A549 (cell line): ENCODE results near the gene TMEM223. TPM values are rescaled to one million over a fixed set of nuclear protein-coding genes. Genes with fewer than 3 reads are reported as not detected.

Source experiments
- ATAC-seq, 2 experiments: fragments of 200-7000 bp in 1 of 2; fragments of >200 bp in 1 of 2; cut with Nextera tagmentation in 1 of 2; cut with Tn5 transposase in 1 of 2; 3 replicates each; pipeline versions ENCODE4 v1.8.0 to v1.9.1; 2018 to 2020; ENCODE audit warnings: mild to moderate bottlenecking in 1 of 2, moderate library complexity in 1 of 2
- CTCF ChIA-PET: fragments of 300-600 bp; sonication (Branson Sonifier 250); formaldehyde crosslinking; extraction: SDS; loops from one replicate; lab custom pipeline; 2021; ENCODE audit warnings: antibody characterized with exemption, inconsistent platforms; lab: Yijun Ruan, JAX
- POLR2A ChIA-PET: fragments of 350-600 bp; formaldehyde crosslinking; extraction: SDS; loops from one replicate; lab custom pipeline; 2021; ENCODE audit warnings: antibody characterized with exemption, inconsistent platforms; lab: Yijun Ruan, JAX
- DNase-seq, 2 experiments: peaks; one replicate each; pipeline versions ENCODE4 v3.0.0 to v3.0.0-alpha.2; 2011 to 2016; ENCODE audit warnings: low read depth in 1 of 2, low spot score in 1 of 2
- FAIRE-seq: peaks from 2 replicates; lab custom pipeline; 2011; peaks lifted over from hg19 to GRCh38; lab: Jason Lieb, UNC
- H3K27ac ChIP-seq, 2 experiments: fragments of >200 bp; sonication (Bioruptor Twin); formaldehyde crosslinking; 3 replicates each; pipeline ENCODE4 v1.5.1; 2016 to 2017
- H3K4me1 ChIP-seq: fragments of >200 bp; sonication (Bioruptor Twin); formaldehyde crosslinking; 3 replicates; pipeline ENCODE4 v1.6.1; 2016
- H3K4me2 ChIP-seq: fragments of >200 bp; sonication (Bioruptor Twin); formaldehyde crosslinking; 3 replicates; pipeline ENCODE4 v1.6.1; 2016
- H3K4me3 ChIP-seq: fragments of >200 bp; sonication (Bioruptor Twin); formaldehyde crosslinking; 3 replicates; pipeline ENCODE4 v1.5.1; 2016
- H3K9me3 ChIP-seq: fragments of >200 bp; sonication (Bioruptor Twin); formaldehyde crosslinking; 3 replicates; pipeline ENCODE4 v1.6.1; 2016
- BHLHE40 ChIP-seq: IDR thresholded peaks from 2 replicates; pipeline ENCODE4 v1.6.1; 2012; ENCODE audit warnings: low read depth, low read length, inconsistent platforms
- CBX2 ChIP-seq: fragments of 200-600 bp; sonication (generic); IDR thresholded peaks from 2 replicates; pipeline ENCODE4 v1.6.1; 2016; ENCODE audit warnings: low read depth, mild to moderate bottlenecking, borderline replicate concordance
- EHMT2 ChIP-seq: fragments of 200-600 bp; sonication (generic); IDR thresholded peaks from 2 replicates; pipeline ENCODE4 v1.6.1; 2016; ENCODE audit warnings: antibody characterized with exemption, low read depth, mild to moderate bottlenecking, moderate library complexity
- EP300 ChIP-seq, 2 experiments: fragments of >200 bp; sonication (Bioruptor Twin); formaldehyde crosslinking; IDR thresholded peaks; 2 replicates in 1 of 2; 3 replicates in 1 of 2; pipeline ENCODE4 v1.6.1; 2016 to 2017
- FOSB ChIP-seq: fragments of 250-450 bp; sonication (Bioruptor Pico); IDR thresholded peaks from 2 replicates; pipeline ENCODE4 v1.5.0; 2020; ENCODE audit warnings: mild to moderate bottlenecking, moderate library complexity
- FOSL2 ChIP-seq, 2 experiments: fragments of 450-650 bp in 1 of 2; fragments of >200 bp in 1 of 2; sonication (Bioruptor Twin) in 1 of 2; formaldehyde crosslinking; IDR thresholded peaks; 2 replicates each; pipeline versions ENCODE4 v1.5.0 to v1.6.1; 2016 to 2020; ENCODE audit warnings: mild to moderate bottlenecking in 1 of 2, moderate library complexity in 1 of 2
- GATA3 ChIP-seq: IDR thresholded peaks from 2 replicates; pipeline ENCODE4 v1.6.1; 2012; ENCODE audit warnings: borderline replicate concordance
- JUN ChIP-seq, 2 experiments: fragments of >200 bp; sonication (Bioruptor Twin); formaldehyde crosslinking; IDR thresholded peaks; 2 replicates in 1 of 2; 3 replicates in 1 of 2; pipeline ENCODE4 v1.6.1; 2016 to 2017
- MAFK ChIP-seq: fragments of 450-650 bp; IDR thresholded peaks from 2 replicates; pipeline ENCODE4 v1.6.1; 2014; ENCODE audit not compliant: partially characterized antibody
- MAX ChIP-seq: IDR thresholded peaks from 2 replicates; pipeline ENCODE4 v1.6.1; 2012
- MAZ ChIP-seq: fragments of 150-350 bp; IDR thresholded peaks from 2 replicates; pipeline ENCODE4 v1.6.1; 2014; ENCODE audit warnings: antibody characterized with exemption, low read depth, low read length, borderline replicate concordance
- MYC ChIP-seq: IDR thresholded peaks from 2 replicates; pipeline ENCODE4 v1.6.1; 2012; ENCODE audit warnings: mild to moderate bottlenecking, inconsistent platforms, low read length, improper control_type of control experiment, borderline replicate concordance
- PBX3 ChIP-seq: IDR thresholded peaks from 2 replicates; pipeline ENCODE4 v1.6.1; 2012
- PHF8 ChIP-seq: fragments of 200-600 bp; sonication (generic); IDR thresholded peaks from 2 replicates; pipeline ENCODE4 v1.6.1; 2016; ENCODE audit warnings: low read depth, mild to moderate bottlenecking, antibody characterized with exemption, moderate library complexity, borderline replicate concordance
- POLR2A ChIP-seq: IDR thresholded peaks from 2 replicates; pipeline ENCODE4 v1.6.1; 2012; ENCODE audit warnings: mild to moderate bottlenecking, low read length
- REST ChIP-seq: fragments of 200-600 bp; sonication (generic); IDR thresholded peaks from 2 replicates; pipeline ENCODE4 v1.6.1; 2016; ENCODE audit warnings: antibody characterized with exemption, mild to moderate bottlenecking, moderate library complexity
- TFCP2L1 ChIP-seq: fragments of 250-450 bp; sonication (Bioruptor Pico); IDR thresholded peaks from 2 replicates; pipeline ENCODE4 v1.5.0; 2021; ENCODE audit warnings: mild to moderate bottlenecking
- TP53 ChIP-seq: fragments of 250-450 bp; sonication (Bioruptor Pico); IDR thresholded peaks from 2 replicates; pipeline ENCODE4 v1.5.0; 2021; ENCODE audit warnings: mild to moderate bottlenecking, moderate library complexity
- WGBS: methylation state at CpG from one replicate; pipeline ENCODE4 v1.1.6; 2017; ENCODE audit errors: missing lambda C conversion rate; 5-methylcytosine and 5-hydroxymethylcytosine counted together
- polyA plus RNA-seq, 4 experiments: library from polyadenylated mRNA; depleted of rRNA in 3 of 4; stranded (reverse); fragments of >200 nt; fragmentation: RNase III in 1 of 4; extraction: RNeasy Plus Mini Kit Qiagen cat#74134 plus additional on column Dnase treatment in 1 of 4; gene quantifications; 2 replicates in 3 of 4; 3 replicates in 1 of 4; pipeline ENCODE4 v1.2.3, GENCODE V29; 2011 to 2017
- TF ChIP-seq, protein P1 (sequence below): IDR thresholded peaks from 2 replicates; pipeline ENCODE4 v1.6.1; 2012; ENCODE audit warnings: low read depth, borderline replicate concordance
- TF ChIP-seq, protein P2 (sequence below): fragments of >200 bp; sonication (Bioruptor Twin); formaldehyde crosslinking; IDR thresholded peaks from 3 replicates; pipeline ENCODE4 v1.6.1; 2016

TMEM223 gene
- polyA plus RNA-seq, 2 of the 4 experiments (the other 2 are of a cell fraction) = 23.5 to 26.5 TPM

GRCh38 chr11:62805076-62805892, 13.5 kb upstream of the TMEM223 start, which contains the start of gene NXF1:
TSS of gene NXF1 (minus strand) at chr11:62805440. CDS start at chr11:62805356, 84 bp downstream.
- Histone ChIP-seq H3K4me3 (peak within 1 kb of the TSS; percentile 90), H3K4me1 (peaks cover 16% of the 10 kb centered on the region; the same call in 2 of the 3 replicates), H3K4me2 (peak within 1 kb of the TSS; percentile 95), H3K9me3 (no peaks in the 10 kb centered on the region), H3K27ac (peak within 1 kb of the TSS; percentile 87 to 92)
- ChIA-PET CTCF (interaction anchor here (1.1 to 4.3 kb wide), 7 partner anchors 9 to 32 kb away, joined by 3 to 18 read pairs (median 5); partner anchors contain the start of gene TMEM179B), POLR2A (interaction anchor here (0.5 to 2.7 kb wide), 11 partner anchors 8 to 1497 kb away, joined by 3 to 11 read pairs (median 4); partner anchors contain the start of genes STX5, TMEM179B and TMEM223)
- WGBS = 0% methylated on average over 14 of the region's 77 CpGs
- TF ChIP-seq BHLHE40 (0 out of 2 replicates have a peak, but pooled peaks have one; percentile 6), PHF8 (peak; percentile 99), MAZ (peak; percentile 30; the same call in 1 of the 2 replicates), TFCP2L1 (CRISPR knock-in tag) (peak; percentile 79; the same call in 1 of the 2 replicates), POLR2A (peak; percentile 100), MAFK (no peak), EHMT2 (no peak), EP300 (IDR thresholded peaks at IDR 0.05) (no peak), GATA3 (peak; percentile 46; the same call in 1 of the 2 replicates), FOSB (0 out of 2 replicates have a peak, but pooled peaks have one; percentile 31), MYC (peak; percentile 70; the same call in 1 of the 2 replicates), MAX (peak; percentile 64), FOSL2 (IDR thresholded peaks at IDR 0.05) (no peak), FOSL2 (CRISPR knock-in tag; IDR thresholded peaks at IDR 0.05) (0 out of 2 replicates have a peak, but pooled peaks have one; percentile 7), JUN (IDR thresholded peaks at IDR 0.05) (peak; percentile 94 to 99), REST (peak; percentile 49; the same call in 1 of the 2 replicates), TP53 (CRISPR knock-in tag) (peak; percentile 87; the same call in 1 of the 2 replicates), PBX3 (peak; percentile 74), CBX2 (no peak)
- TF ChIP-seq, protein P1, sequence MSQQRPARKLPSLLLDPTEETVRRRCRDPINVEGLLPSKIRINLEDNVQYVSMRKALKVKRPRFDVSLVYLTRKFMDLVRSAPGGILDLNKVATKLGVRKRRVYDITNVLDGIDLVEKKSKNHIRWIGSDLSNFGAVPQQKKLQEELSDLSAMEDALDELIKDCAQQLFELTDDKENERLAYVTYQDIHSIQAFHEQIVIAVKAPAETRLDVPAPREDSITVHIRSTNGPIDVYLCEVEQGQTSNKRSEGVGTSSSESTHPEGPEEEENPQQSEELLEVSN = no peak
- TF ChIP-seq, protein P2, sequence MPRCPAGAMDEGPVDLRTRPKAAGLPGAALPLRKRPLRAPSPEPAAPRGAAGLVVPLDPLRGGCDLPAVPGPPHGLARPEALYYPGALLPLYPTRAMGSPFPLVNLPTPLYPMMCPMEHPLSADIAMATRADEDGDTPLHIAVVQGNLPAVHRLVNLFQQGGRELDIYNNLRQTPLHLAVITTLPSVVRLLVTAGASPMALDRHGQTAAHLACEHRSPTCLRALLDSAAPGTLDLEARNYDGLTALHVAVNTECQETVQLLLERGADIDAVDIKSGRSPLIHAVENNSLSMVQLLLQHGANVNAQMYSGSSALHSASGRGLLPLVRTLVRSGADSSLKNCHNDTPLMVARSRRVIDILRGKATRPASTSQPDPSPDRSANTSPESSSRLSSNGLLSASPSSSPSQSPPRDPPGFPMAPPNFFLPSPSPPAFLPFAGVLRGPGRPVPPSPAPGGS = peak; percentile 99
- FAIRE-seq (no peak), DNase-seq (peak; percentile 84 to 97), ATAC-seq (peak; percentile 83 to 91)
